WTC11 (cell line): ENCODE data around the gene CCR6. TPM values are rescaled to one million over a fixed set of nuclear protein-coding genes. Genes with fewer than 3 reads are reported as not detected.

Experiments used
- ATAC-seq: fragments of 200-7000 bp; cut with Tn5 transposase; 2 replicates; pipeline ENCODE4 v1.10.0; 2021; ENCODE audit warnings: mild to moderate bottlenecking, moderate library complexity
- CTCF ChIA-PET: fragments of 300-600 bp; sonication (Branson Sonifier 250); formaldehyde crosslinking; loops from one replicate; lab custom pipeline; 2021; ENCODE audit warnings: antibody characterized with exemption; lab: Charles Lee
- POLR2A ChIA-PET: fragments of 350-600 bp; sonication (Branson Sonifier 250); formaldehyde crosslinking; loops from one replicate; lab custom pipeline; 2021; ENCODE audit warnings: antibody characterized with exemption; lab: Charles Lee
- DNase-seq: peaks from one replicate; pipeline ENCODE4 v3.0.0; 2021; ENCODE audit warnings: low spot score
- H3K27ac Mint-ChIP-seq: 2 replicates; pipeline ENCODE4 v1.8.0; 2021; ENCODE audit warnings: mixed read lengths
- H3K27me3 Mint-ChIP-seq: 2 replicates; pipeline ENCODE4 v1.8.0; 2021; ENCODE audit warnings: low read depth, mild to moderate bottlenecking, moderate library complexity, mixed read lengths
- H3K36me3 Mint-ChIP-seq: 2 replicates; pipeline ENCODE4 v1.8.0; 2021; ENCODE audit warnings: mixed read lengths
- H3K4me1 Mint-ChIP-seq: 2 replicates; pipeline ENCODE4 v1.8.0; 2022; ENCODE audit warnings: mixed read lengths
- H3K4me3 Mint-ChIP-seq: 2 replicates; pipeline ENCODE4 v1.8.0; 2021; ENCODE audit warnings: mild to moderate bottlenecking, moderate library complexity, mixed read lengths
- H3K9me3 Mint-ChIP-seq: 2 replicates; pipeline ENCODE4 v1.8.0; 2021; ENCODE audit warnings: mixed read lengths
- CBFB ChIP-seq: sonication (generic); formaldehyde crosslinking; IDR thresholded peaks from 2 replicates; pipeline ENCODE4 v1.8.1; 2022; ENCODE audit warnings: mild to moderate bottlenecking, low read depth, missing genetic modification reagents
- CREM ChIP-seq: sonication (generic); formaldehyde crosslinking; IDR thresholded peaks from 2 replicates; pipeline ENCODE4 v1.8.1; 2022; ENCODE audit warnings: mild to moderate bottlenecking, missing genetic modification reagents, moderate library complexity
- ELF4 ChIP-seq: sonication (generic); formaldehyde crosslinking; IDR thresholded peaks from 2 replicates; pipeline ENCODE4 v1.8.1; 2022; ENCODE audit warnings: low read depth, mild to moderate bottlenecking, moderate library complexity, missing genetic modification reagents
- ESRRA ChIP-seq: sonication (generic); formaldehyde crosslinking; IDR thresholded peaks from 2 replicates; pipeline ENCODE4 v1.8.1; 2022; ENCODE audit warnings: mild to moderate bottlenecking, missing genetic modification reagents, borderline replicate concordance
- FOXP1 ChIP-seq: sonication (generic); formaldehyde crosslinking; IDR thresholded peaks from 2 replicates; pipeline ENCODE4 v1.8.0; 2022; ENCODE audit warnings: missing genetic modification reagents, mild to moderate bottlenecking, moderate library complexity, borderline replicate concordance
- KAT7 ChIP-seq: sonication (generic); formaldehyde crosslinking; IDR thresholded peaks from 2 replicates; pipeline ENCODE4 v1.8.1; 2023; ENCODE audit warnings: missing genetic modification reagents, mild to moderate bottlenecking, borderline replicate concordance
- NFE2L1 ChIP-seq: sonication (generic); formaldehyde crosslinking; IDR thresholded peaks from 2 replicates; pipeline ENCODE4 v1.8.1; 2023; ENCODE audit warnings: missing genetic modification reagents
- TEAD1 ChIP-seq: sonication (generic); formaldehyde crosslinking; IDR thresholded peaks from 2 replicates; pipeline ENCODE4 v1.8.0; 2022; ENCODE audit warnings: mild to moderate bottlenecking, missing genetic modification reagents
- ZNF263 ChIP-seq: sonication (generic); formaldehyde crosslinking; IDR thresholded peaks from 2 replicates; pipeline ENCODE4 v1.8.1; 2022; ENCODE audit warnings: low read depth, mild to moderate bottlenecking, moderate library complexity, missing genetic modification reagents
- ZNF396 ChIP-seq: fragments of 250-450 bp; sonication (Bioruptor Pico); IDR thresholded peaks from 2 replicates; pipeline ENCODE4 v1.8.0; 2021; ENCODE audit warnings: mild to moderate bottlenecking, moderate library complexity, borderline replicate concordance
- ZNF416 ChIP-seq: fragments of 250-450 bp; sonication (Bioruptor Pico); IDR thresholded peaks from 2 replicates; pipeline ENCODE4 v1.9.0; 2021; ENCODE audit warnings: mild to moderate bottlenecking, inconsistent platforms
- total RNA-seq: library from RNA; stranded (reverse); gene quantifications from 3 replicates; pipeline ENCODE4 v1.2.3, GENCODE V29; 2021
- TF ChIP-seq, protein P1 (sequence below): fragments of 250-450 bp; sonication (Bioruptor Pico); IDR thresholded peaks from 2 replicates; pipeline ENCODE4 v1.9.0; 2021; ENCODE audit warnings: moderate library complexity, mild to moderate bottlenecking, inconsistent platforms, borderline replicate concordance
- TF ChIP-seq, protein P2 (sequence below): sonication (generic); formaldehyde crosslinking; IDR thresholded peaks from 2 replicates; pipeline ENCODE4 v1.8.1; 2023; ENCODE audit warnings: mild to moderate bottlenecking, missing genetic modification reagents, moderate library complexity
- TF ChIP-seq, protein P3 (sequence below): sonication (generic); formaldehyde crosslinking; IDR thresholded peaks from 2 replicates; pipeline ENCODE4 v1.8.0; 2023; ENCODE audit warnings: missing genetic modification reagents, mild to moderate bottlenecking, borderline replicate concordance
- TF ChIP-seq, protein P4 (sequence below): sonication (generic); formaldehyde crosslinking; IDR thresholded peaks from 2 replicates; pipeline ENCODE4 v1.8.0; 2023; ENCODE audit warnings: mild to moderate bottlenecking, missing genetic modification reagents
- TF ChIP-seq, protein P5 (sequence below): fragments of 250-450 bp; sonication (Bioruptor Pico); IDR thresholded peaks from 2 replicates; pipeline ENCODE4 v1.9.0; 2021; ENCODE audit warnings: mild to moderate bottlenecking, borderline replicate concordance

CCR6 gene
- total RNA-seq, 1 experiment from 2014 or later: not detected

DNA sequence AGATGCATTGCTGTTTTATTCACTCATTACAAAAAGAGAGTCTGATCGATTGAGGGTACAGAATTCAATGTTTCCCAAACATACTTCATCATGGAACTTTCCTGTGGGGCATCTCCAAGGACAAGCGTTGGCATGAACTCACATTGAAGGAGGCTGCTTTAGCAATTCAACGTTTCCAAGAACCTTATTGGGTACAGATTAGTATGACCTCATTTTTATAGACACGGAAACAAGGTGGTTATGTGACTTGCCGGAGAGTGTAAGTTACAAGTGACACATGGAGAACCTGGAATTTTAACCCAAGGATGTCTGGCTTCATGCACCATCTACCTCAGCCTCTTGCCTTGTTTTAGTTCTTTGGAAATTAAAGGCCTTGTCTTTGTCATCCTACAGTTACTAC, 26.1 kb downstream of the CCR6 start:
- TF ChIP-seq ELF4 (no peak), CBFB (no peak), ZNF263 (no peak), CREM (CRISPR knock-in tag) (no peak), FOXP1 (no peak)
- TF ChIP-seq, protein P1, sequence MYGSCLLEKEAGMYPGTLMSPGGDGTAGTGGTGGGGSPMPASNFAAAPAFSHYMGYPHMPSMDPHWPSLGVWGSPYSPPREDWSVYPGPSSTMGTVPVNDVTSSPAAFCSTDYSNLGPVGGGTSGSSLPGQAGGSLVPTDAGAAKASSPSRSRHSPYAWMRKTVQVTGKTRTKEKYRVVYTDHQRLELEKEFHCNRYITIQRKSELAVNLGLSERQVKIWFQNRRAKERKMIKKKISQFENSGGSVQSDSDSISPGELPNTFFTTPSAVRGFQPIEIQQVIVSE: no peak
- TF ChIP-seq, protein P2, sequence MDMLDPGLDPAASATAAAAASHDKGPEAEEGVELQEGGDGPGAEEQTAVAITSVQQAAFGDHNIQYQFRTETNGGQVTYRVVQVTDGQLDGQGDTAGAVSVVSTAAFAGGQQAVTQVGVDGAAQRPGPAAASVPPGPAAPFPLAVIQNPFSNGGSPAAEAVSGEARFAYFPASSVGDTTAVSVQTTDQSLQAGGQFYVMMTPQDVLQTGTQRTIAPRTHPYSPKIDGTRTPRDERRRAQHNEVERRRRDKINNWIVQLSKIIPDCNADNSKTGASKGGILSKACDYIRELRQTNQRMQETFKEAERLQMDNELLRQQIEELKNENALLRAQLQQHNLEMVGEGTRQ: no peak
- Mint-ChIP-seq H3K27me3 (peaks cover 46% of the 10 kb centered on the region), H3K4me1 (peaks cover 63% of the 10 kb centered on the region), H3K27ac (no peak overlapping the region), H3K4me3 (no peak overlapping the region), H3K36me3 (peaks cover 22% of the 10 kb centered on the region), H3K9me3 (peaks cover 22% of the 10 kb centered on the region)
- CTCF ChIA-PET: no interaction called here
- ATAC-seq (no peak), DNase-seq (no peak)
- POLR2A ChIA-PET: no interaction called here

DNA sequence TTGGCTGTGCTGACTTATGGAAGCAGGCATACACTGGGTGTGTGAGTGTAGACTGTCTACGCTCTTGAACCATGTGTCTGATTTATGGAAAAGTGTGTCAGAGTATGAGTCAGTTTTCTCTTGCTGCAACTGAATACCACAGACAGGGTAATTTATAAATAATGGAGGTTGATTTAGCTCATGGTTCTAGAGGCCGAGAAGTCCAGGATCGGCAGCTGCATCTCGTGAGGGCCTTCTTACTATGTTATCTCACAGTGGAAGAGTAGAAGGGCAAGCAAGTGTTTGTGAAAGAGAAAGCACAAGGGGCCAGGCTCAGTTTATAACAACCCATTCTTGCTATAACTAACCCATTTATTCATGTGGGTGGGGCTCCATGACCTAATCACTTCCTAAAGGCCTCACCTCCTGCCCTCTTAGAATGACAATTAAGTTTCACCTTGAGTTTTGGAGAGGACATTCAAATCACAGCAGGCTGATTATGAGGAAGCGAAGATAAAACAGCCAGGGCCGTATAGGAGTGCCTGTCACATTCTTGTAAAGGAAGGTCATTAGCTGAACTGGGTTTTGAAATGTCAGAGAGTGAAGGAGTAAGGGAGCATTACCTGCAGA, 28.1 kb downstream of the CCR6 start:
- H3K4me3 Mint-ChIP-seq: no peak overlapping the region

DNA sequence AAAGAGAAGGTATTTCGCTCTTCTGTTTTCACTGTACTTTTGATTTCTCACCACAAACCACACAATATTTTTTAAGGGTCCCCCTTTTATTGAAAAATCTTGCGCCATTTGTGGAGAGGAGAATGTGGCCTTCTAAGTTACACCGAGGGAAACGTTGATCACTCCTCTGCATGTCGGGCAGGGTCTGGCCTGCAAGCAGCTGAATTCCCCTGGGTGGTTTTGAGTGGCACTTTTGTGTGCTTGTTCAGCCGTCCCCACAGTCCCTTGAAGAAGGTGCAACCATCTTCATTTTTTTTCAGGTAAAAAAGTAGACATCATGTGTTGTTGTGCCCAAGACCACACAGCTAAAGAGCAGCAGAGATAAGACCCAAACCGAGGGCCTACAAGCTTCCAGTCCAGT, 28.8 kb downstream of the CCR6 start:
- ChIA-PET CTCF (interaction anchor here (0.8 to 2.4 kb wide), 5 partner anchors 10 to 377 kb away, joined by 3 to 9 read pairs (median 5); no protein-coding TSS in a partner anchor), POLR2A (no interaction called here)
- TF ChIP-seq, protein P3, sequence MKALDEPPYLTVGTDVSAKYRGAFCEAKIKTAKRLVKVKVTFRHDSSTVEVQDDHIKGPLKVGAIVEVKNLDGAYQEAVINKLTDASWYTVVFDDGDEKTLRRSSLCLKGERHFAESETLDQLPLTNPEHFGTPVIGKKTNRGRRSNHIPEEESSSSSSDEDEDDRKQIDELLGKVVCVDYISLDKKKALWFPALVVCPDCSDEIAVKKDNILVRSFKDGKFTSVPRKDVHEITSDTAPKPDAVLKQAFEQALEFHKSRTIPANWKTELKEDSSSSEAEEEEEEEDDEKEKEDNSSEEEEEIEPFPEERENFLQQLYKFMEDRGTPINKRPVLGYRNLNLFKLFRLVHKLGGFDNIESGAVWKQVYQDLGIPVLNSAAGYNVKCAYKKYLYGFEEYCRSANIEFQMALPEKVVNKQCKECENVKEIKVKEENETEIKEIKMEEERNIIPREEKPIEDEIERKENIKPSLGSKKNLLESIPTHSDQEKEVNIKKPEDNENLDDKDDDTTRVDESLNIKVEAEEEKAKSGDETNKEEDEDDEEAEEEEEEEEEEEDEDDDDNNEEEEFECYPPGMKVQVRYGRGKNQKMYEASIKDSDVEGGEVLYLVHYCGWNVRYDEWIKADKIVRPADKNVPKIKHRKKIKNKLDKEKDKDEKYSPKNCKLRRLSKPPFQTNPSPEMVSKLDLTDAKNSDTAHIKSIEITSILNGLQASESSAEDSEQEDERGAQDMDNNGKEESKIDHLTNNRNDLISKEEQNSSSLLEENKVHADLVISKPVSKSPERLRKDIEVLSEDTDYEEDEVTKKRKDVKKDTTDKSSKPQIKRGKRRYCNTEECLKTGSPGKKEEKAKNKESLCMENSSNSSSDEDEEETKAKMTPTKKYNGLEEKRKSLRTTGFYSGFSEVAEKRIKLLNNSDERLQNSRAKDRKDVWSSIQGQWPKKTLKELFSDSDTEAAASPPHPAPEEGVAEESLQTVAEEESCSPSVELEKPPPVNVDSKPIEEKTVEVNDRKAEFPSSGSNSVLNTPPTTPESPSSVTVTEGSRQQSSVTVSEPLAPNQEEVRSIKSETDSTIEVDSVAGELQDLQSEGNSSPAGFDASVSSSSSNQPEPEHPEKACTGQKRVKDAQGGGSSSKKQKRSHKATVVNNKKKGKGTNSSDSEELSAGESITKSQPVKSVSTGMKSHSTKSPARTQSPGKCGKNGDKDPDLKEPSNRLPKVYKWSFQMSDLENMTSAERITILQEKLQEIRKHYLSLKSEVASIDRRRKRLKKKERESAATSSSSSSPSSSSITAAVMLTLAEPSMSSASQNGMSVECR (CRISPR knock-in tag): no peak
- TF ChIP-seq TEAD1 (no peak), NFE2L1 (CRISPR knock-in tag) (no peak), KAT7 (CRISPR knock-in tag) (no peak), ZNF416 (CRISPR knock-in tag) (no peak), ESRRA (CRISPR knock-in tag) (no peak)
- TF ChIP-seq, protein P4, sequence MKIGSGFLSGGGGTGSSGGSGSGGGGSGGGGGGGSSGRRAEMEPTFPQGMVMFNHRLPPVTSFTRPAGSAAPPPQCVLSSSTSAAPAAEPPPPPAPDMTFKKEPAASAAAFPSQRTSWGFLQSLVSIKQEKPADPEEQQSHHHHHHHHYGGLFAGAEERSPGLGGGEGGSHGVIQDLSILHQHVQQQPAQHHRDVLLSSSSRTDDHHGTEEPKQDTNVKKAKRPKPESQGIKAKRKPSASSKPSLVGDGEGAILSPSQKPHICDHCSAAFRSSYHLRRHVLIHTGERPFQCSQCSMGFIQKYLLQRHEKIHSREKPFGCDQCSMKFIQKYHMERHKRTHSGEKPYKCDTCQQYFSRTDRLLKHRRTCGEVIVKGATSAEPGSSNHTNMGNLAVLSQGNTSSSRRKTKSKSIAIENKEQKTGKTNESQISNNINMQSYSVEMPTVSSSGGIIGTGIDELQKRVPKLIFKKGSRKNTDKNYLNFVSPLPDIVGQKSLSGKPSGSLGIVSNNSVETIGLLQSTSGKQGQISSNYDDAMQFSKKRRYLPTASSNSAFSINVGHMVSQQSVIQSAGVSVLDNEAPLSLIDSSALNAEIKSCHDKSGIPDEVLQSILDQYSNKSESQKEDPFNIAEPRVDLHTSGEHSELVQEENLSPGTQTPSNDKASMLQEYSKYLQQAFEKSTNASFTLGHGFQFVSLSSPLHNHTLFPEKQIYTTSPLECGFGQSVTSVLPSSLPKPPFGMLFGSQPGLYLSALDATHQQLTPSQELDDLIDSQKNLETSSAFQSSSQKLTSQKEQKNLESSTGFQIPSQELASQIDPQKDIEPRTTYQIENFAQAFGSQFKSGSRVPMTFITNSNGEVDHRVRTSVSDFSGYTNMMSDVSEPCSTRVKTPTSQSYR (CRISPR knock-in tag): no peak

More for the DNA sequence above, 28.1 kb downstream of the CCR6 start:
- Mint-ChIP-seq H3K27ac (peak overlapping the region; percentile 55; the same call in 1 of the 2 replicates), H3K36me3 (peaks cover 10% of the 10 kb centered on the region), H3K4me1 (peaks cover 55% of the 10 kb centered on the region), H3K9me3 (peaks cover 9% of the 10 kb centered on the region), H3K27me3 (peaks cover 30% of the 10 kb centered on the region)
- CTCF ChIA-PET: interaction anchor here (1.2 to 2.4 kb wide), 3 partner anchors 11 to 376 kb away, joined by 5 to 9 read pairs (median 5); no protein-coding TSS in a partner anchor
- POLR2A ChIA-PET: no interaction called here
- DNase-seq: no peak
- ATAC-seq: peak; percentile 68
- TF ChIP-seq, protein P5, sequence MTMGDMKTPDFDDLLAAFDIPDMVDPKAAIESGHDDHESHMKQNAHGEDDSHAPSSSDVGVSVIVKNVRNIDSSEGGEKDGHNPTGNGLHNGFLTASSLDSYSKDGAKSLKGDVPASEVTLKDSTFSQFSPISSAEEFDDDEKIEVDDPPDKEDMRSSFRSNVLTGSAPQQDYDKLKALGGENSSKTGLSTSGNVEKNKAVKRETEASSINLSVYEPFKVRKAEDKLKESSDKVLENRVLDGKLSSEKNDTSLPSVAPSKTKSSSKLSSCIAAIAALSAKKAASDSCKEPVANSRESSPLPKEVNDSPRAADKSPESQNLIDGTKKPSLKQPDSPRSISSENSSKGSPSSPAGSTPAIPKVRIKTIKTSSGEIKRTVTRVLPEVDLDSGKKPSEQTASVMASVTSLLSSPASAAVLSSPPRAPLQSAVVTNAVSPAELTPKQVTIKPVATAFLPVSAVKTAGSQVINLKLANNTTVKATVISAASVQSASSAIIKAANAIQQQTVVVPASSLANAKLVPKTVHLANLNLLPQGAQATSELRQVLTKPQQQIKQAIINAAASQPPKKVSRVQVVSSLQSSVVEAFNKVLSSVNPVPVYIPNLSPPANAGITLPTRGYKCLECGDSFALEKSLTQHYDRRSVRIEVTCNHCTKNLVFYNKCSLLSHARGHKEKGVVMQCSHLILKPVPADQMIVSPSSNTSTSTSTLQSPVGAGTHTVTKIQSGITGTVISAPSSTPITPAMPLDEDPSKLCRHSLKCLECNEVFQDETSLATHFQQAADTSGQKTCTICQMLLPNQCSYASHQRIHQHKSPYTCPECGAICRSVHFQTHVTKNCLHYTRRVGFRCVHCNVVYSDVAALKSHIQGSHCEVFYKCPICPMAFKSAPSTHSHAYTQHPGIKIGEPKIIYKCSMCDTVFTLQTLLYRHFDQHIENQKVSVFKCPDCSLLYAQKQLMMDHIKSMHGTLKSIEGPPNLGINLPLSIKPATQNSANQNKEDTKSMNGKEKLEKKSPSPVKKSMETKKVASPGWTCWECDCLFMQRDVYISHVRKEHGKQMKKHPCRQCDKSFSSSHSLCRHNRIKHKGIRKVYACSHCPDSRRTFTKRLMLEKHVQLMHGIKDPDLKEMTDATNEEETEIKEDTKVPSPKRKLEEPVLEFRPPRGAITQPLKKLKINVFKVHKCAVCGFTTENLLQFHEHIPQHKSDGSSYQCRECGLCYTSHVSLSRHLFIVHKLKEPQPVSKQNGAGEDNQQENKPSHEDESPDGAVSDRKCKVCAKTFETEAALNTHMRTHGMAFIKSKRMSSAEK: no peak
- TF ChIP-seq TEAD1: peak; percentile 58; the same call in 1 of the 2 replicates
- TF ChIP-seq ESRRA (CRISPR knock-in tag): peak; percentile 91; the same call in 1 of the 2 replicates
- no peak for TF ChIP-seq ZNF396 (CRISPR knock-in tag)

More for the DNA sequence above, 28.8 kb downstream of the CCR6 start:
- Mint-ChIP-seq H3K27me3 (peaks cover 27% of the 10 kb centered on the region), H3K4me3 (no peak overlapping the region), H3K27ac (peak overlapping the region; percentile 29; the same call in 1 of the 2 replicates), H3K36me3 (peaks cover 10% of the 10 kb centered on the region), H3K4me1 (peaks cover 50% of the 10 kb centered on the region), H3K9me3 (peaks cover 9% of the 10 kb centered on the region)
- DNase-seq (no peak), ATAC-seq (no peak)
